Activated CD4-positive, CD25-positive, alpha-beta regulatory T cell treated with anti-CD3 and anti-CD28 coated beads, Interleukin-2, amount 50 U/mL, for 24 hours (primary cell): Measurements from ENCODE around the gene ATP6V1C2.
"Not testable (repeated sequence)": the region's sequence is repeated elsewhere in the genome, so short reads cannot be mapped to it uniquely, and the experiment has no call there.

Experiments used
- ATAC-seq, 2 donors: fragments of 150-1000 bp; cut with Tn5 transposase; one replicate each; pipeline ENCODE4 v1.10.0; 2021; ENCODE audit warnings: mild to moderate bottlenecking in 1 of 2, moderate library complexity in 1 of 2

The ATP6V1C2 gene

GRCh38 chr2:10770956-10771750 lies 49.7 kb downstream of the ATP6V1C2 start:
- no peak for ATAC-seq

GRCh38 chr2:10771786-10772185 lies 50.4 kb downstream of the ATP6V1C2 start:
- ATAC-seq, result no peak

GRCh38 chr2:10772201-10772867 lies 50.9 kb downstream of the ATP6V1C2 start:
- ATAC-seq, result no peak

- ATAC-seq, result no peak
Observed at GRCh38 chr2:10772868-10773215, 51.4 kb downstream of the ATP6V1C2 start.

- ATAC-seq, result no peak
Observed at GRCh38 chr2:10773821-10774341, 52.5 kb downstream of the ATP6V1C2 start.

GRCh38 chr2:10774394-10774793 lies 53.0 kb downstream of the ATP6V1C2 start:
- no peak for ATAC-seq

GRCh38 chr2:10775021-10775780 lies 53.8 kb downstream of the ATP6V1C2 start:
- ATAC-seq, result no peak

- no peak for ATAC-seq
Observed at GRCh38 chr2:10775831-10776230, 54.4 kb downstream of the ATP6V1C2 start.

- ATAC-seq, result no peak
Observed at GRCh38 chr2:10776231-10776977, 55.0 kb downstream of the ATP6V1C2 start.

GRCh38 chr2:10777111-10777841 lies 55.8 kb downstream of the ATP6V1C2 start:
- no peak for ATAC-seq

GRCh38 chr2:10777842-10778723 lies 56.7 kb downstream of the ATP6V1C2 start:
- peak in 1 of 2 donors; percentile 8 for ATAC-seq

- no peak for ATAC-seq
Observed at GRCh38 chr2:10778724-10779115, 57.3 kb downstream of the ATP6V1C2 start.

- no peak for ATAC-seq
Observed at GRCh38 chr2:10779776-10780490, 58.5 kb downstream of the ATP6V1C2 start.

- ATAC-seq, result no peak
Observed at GRCh38 chr2:10780491-10780820, 59.0 kb downstream of the ATP6V1C2 start.

- not testable (repeated sequence) for ATAC-seq
Observed at GRCh38 chr2:10780821-10781220, 59.4 kb downstream of the ATP6V1C2 start.

GRCh38 chr2:10781746-10782145 lies 60.3 kb downstream of the ATP6V1C2 start:
- no peak for ATAC-seq

GRCh38 chr2:10783421-10783820 lies 62.0 kb downstream of the ATP6V1C2 start:
- no peak for ATAC-seq

- ATAC-seq, result no peak
Observed at GRCh38 chr2:10784719-10785118, 63.3 kb downstream of the ATP6V1C2 start.

- no peak for ATAC-seq
Observed at GRCh38 chr2:10785260-10785659, 63.8 kb downstream of the ATP6V1C2 start.
